ENCODE measurements around the gene ZNF628. TPM values are rescaled to one million over a fixed set of nuclear protein-coding genes. Genes with fewer than 3 reads are reported as not detected.
A peak's percentile ranks its signal among the peaks of the same experiment; 100 is the strongest.

The ZNF628 gene
- total and polyA plus RNA-seq, 7 experiments from 2014 or later = 0.07 to 27.2 (median 6.7) TPM

GRCh38 chr19:55436847-55437246 lies 39.6 kb upstream of the ZNF628 start:
- peaks cover 0 to 19% (median 0%) of the 10 kb centered on the region in 5 donors for H3K36me3 Mint-ChIP-seq
- Histone ChIP-seq H3K4me1 (ENCODE audit: control insufficient read depth in 2 of 2, insufficient read depth in 2 of 2, low read length in 2 of 2) (peaks cover 7 to 18% of the 10 kb centered on the region in 2 donors), H3K36me3 (ENCODE audit: control insufficient read depth in 2 of 3, insufficient read depth in 3 of 3, low read length in 3 of 3) (no peaks in the 10 kb centered on the region), H3K4me3 (ENCODE audit: low read length) (no peak overlapping the region), H3K27me3 (ENCODE audit: control insufficient read depth in 2 of 2, insufficient read depth in 2 of 2, low read length in 2 of 2) (peaks cover 8 to 34% of the 10 kb centered on the region in 2 donors), H3K27ac (ENCODE audit: low read depth, low read length) (no peak overlapping the region), H3K9me3 (ENCODE audit: control insufficient read depth in 2 of 3, low read length in 3 of 3) (no peaks in the 10 kb centered on the region)
- DNase-seq = no peak
- peak overlapping the region in 2 of 9 donors; percentile 5 to 23 for H3K27ac Mint-ChIP-seq
- no peak for ATAC-seq
- H3K4me3 Mint-ChIP-seq = no peak overlapping the region
- CTCF ChIA-PET = interaction anchor here (0.6 kb wide), 1 partner anchor 25 kb away, joined by 3 read pairs; no protein-coding TSS in a partner anchor
- peaks cover 46 to 56% (median 48%) of the 10 kb centered on the region in 5 donors for H3K27me3 Mint-ChIP-seq
- peaks cover 0 to 8% (median 1%) of the 10 kb centered on the region in 11 donors for H3K9me3 Mint-ChIP-seq
- peaks cover 9 to 21% (median 19%) of the 10 kb centered on the region in 7 donors for H3K4me1 Mint-ChIP-seq
- POLR2A ChIA-PET = no interaction called here
- intact Hi-C loops (cut with micrococcal nuclease) = no loop called here

DNA sequence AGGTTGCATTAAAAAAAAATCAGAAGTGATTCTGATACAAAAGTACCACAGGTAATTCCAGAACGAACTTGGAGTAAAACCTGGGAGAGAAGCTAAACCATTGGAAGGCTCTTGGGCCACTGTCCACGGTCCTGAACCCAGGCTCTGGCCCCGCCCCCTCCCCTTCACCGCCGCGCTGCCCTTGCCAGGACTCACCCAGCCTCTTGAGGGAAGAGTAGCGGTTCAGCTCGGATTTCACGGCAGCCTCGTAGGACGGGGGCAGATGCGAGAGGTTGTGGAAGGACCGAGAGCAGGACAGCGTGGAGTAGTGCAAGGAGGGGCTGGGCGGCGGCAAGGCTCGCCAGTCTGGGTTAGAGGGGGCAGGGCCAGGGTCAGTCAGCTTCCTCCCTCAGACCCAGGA lies 39.0 kb upstream of the ZNF628 start:
- Mint-ChIP-seq H3K4me1 (peaks cover 9 to 22% (median 19%) of the 10 kb centered on the region in 7 donors), H3K9me3 (peaks cover 0 to 8% (median 0%) of the 10 kb centered on the region in 11 donors), H3K27me3 (peaks cover 43 to 51% (median 45%) of the 10 kb centered on the region in 5 donors), H3K4me3 (no peak overlapping the region), H3K36me3 (peaks cover 0 to 19% (median 0%) of the 10 kb centered on the region in 5 donors), H3K27ac (no peak overlapping the region)
- CTCF ChIA-PET = interaction anchor here (0.6 kb wide), 1 partner anchor 24 kb away, joined by 3 read pairs; no protein-coding TSS in a partner anchor
- Histone ChIP-seq H3K4me3 (ENCODE audit: low read length) (no peak overlapping the region), H3K9me3 (ENCODE audit: control insufficient read depth in 2 of 3, low read length in 3 of 3) (no peaks in the 10 kb centered on the region), H3K27ac (ENCODE audit: low read depth, low read length) (no peak overlapping the region), H3K4me1 (ENCODE audit: control insufficient read depth in 2 of 2, insufficient read depth in 2 of 2, low read length in 2 of 2) (peaks cover 7 to 23% of the 10 kb centered on the region in 2 donors), H3K27me3 (ENCODE audit: control insufficient read depth in 2 of 2, insufficient read depth in 2 of 2, low read length in 2 of 2) (peaks cover 8 to 34% of the 10 kb centered on the region in 2 donors), H3K36me3 (ENCODE audit: control insufficient read depth in 2 of 3, insufficient read depth in 3 of 3, low read length in 3 of 3) (no peaks in the 10 kb centered on the region)
- POLR2A ChIA-PET = no interaction called here
- intact Hi-C loops (cut with micrococcal nuclease) = no loop called here
- ATAC-seq (peak; percentile 47), DNase-seq (peak in 1 of 9 donors; percentile 48)

GRCh38 chr19:55439052-55439451 lies 37.4 kb upstream of the ZNF628 start:
- Histone ChIP-seq H3K4me1 (ENCODE audit: control insufficient read depth in 2 of 2, insufficient read depth in 2 of 2, low read length in 2 of 2) (peaks cover 7 to 23% of the 10 kb centered on the region in 2 donors), H3K4me3 (ENCODE audit: low read length) (no peak overlapping the region), H3K27me3 (ENCODE audit: control insufficient read depth in 2 of 2, insufficient read depth in 2 of 2, low read length in 2 of 2) (peaks cover 8 to 32% of the 10 kb centered on the region in 2 donors), H3K27ac (ENCODE audit: low read depth, low read length) (no peak overlapping the region), H3K9me3 (ENCODE audit: control insufficient read depth in 2 of 3, low read length in 3 of 3) (no peaks in the 10 kb centered on the region), H3K36me3 (ENCODE audit: control insufficient read depth in 2 of 3, insufficient read depth in 3 of 3, low read length in 3 of 3) (no peaks in the 10 kb centered on the region)
- intact Hi-C loops (cut with micrococcal nuclease) = no loop called here
- Mint-ChIP-seq H3K4me3 (peak overlapping the region in 1 of 10 donors; percentile 44), H3K36me3 (peaks cover 0 to 19% (median 0%) of the 10 kb centered on the region in 5 donors), H3K4me1 (peaks cover 11 to 34% (median 27%) of the 10 kb centered on the region in 7 donors), H3K27me3 (peaks cover 47 to 60% (median 55%) of the 10 kb centered on the region in 5 donors), H3K27ac (no peak overlapping the region), H3K9me3 (peaks cover 0 to 8% (median 0%) of the 10 kb centered on the region in 11 donors)
- ATAC-seq (no peak), DNase-seq (no peak)
- ChIA-PET CTCF (interaction anchor here (0.7 kb wide), 1 partner anchor 19 kb away, joined by 3 read pairs; no protein-coding TSS in a partner anchor), POLR2A (interaction anchor here (1.1 kb wide), 1 partner anchor 14 kb away, joined by 3 read pairs; no protein-coding TSS in a partner anchor)

GRCh38 chr19:55440411-55441105 lies 35.9 kb upstream of the ZNF628 start:
- Mint-ChIP-seq H3K27me3 (peaks cover 57 to 75% (median 67%) of the 10 kb centered on the region in 5 donors), H3K4me1 (peaks cover 11 to 35% (median 30%) of the 10 kb centered on the region in 7 donors), H3K4me3 (peak overlapping the region; percentile 18 to 83 (median 58)), H3K9me3 (peaks cover 0 to 8% (median 1%) of the 10 kb centered on the region in 11 donors), H3K36me3 (peaks cover 0 to 19% (median 0%) of the 10 kb centered on the region in 5 donors), H3K27ac (peak overlapping the region in 2 of 9 donors; percentile 30 to 65)
- ChIA-PET CTCF (no interaction called here), POLR2A (interaction anchor here (1.1 kb wide), 1 partner anchor 11 kb away, joined by 3 read pairs; no protein-coding TSS in a partner anchor)
- H3K36me3 ChIP-seq (ENCODE audit: control insufficient read depth in 2 of 3, insufficient read depth in 3 of 3, low read length in 3 of 3) = no peaks in the 10 kb centered on the region
- DNase-seq (no peak), ATAC-seq (no peak)
- H3K27me3 ChIP-seq (ENCODE audit: control insufficient read depth in 2 of 2, insufficient read depth in 2 of 2, low read length in 2 of 2) = peaks cover 15 to 33% of the 10 kb centered on the region in 2 donors
- H3K4me3 ChIP-seq (ENCODE audit: low read length) = no peak overlapping the region
- peaks cover 7 to 23% of the 10 kb centered on the region in 2 donors for H3K4me1 ChIP-seq (ENCODE audit: control insufficient read depth in 2 of 2, insufficient read depth in 2 of 2, low read length in 2 of 2)
- H3K27ac ChIP-seq (ENCODE audit: low read depth, low read length) = no peak overlapping the region
- H3K9me3 ChIP-seq (ENCODE audit: control insufficient read depth in 2 of 3, low read length in 3 of 3) = no peaks in the 10 kb centered on the region
- intact Hi-C loops (cut with micrococcal nuclease) = loop anchor here in 1 of 2 donors (10.0 kb wide), 1 partner anchor 276 kb away; the partner anchor contains the start of gene DNAAF3

GRCh38 chr19:55441319-55441691 lies 35.1 kb upstream of the ZNF628 start:
- Histone ChIP-seq H3K4me3 (ENCODE audit: low read length) (no peak overlapping the region), H3K9me3 (ENCODE audit: control insufficient read depth in 2 of 3, low read length in 3 of 3) (no peaks in the 10 kb centered on the region), H3K27ac (ENCODE audit: low read depth, low read length) (no peak overlapping the region), H3K4me1 (ENCODE audit: control insufficient read depth in 2 of 2, insufficient read depth in 2 of 2, low read length in 2 of 2) (peaks cover 7 to 23% of the 10 kb centered on the region in 2 donors), H3K36me3 (ENCODE audit: control insufficient read depth in 2 of 3, insufficient read depth in 3 of 3, low read length in 3 of 3) (no peaks in the 10 kb centered on the region), H3K27me3 (ENCODE audit: control insufficient read depth in 2 of 2, insufficient read depth in 2 of 2, low read length in 2 of 2) (peaks cover 15 to 33% of the 10 kb centered on the region in 2 donors)
- Mint-ChIP-seq H3K9me3 (peaks cover 0 to 8% (median 1%) of the 10 kb centered on the region in 11 donors), H3K27ac (peak overlapping the region in 2 of 9 donors; percentile 30 to 65), H3K27me3 (peaks cover 62 to 79% (median 72%) of the 10 kb centered on the region in 5 donors), H3K4me1 (peaks cover 11 to 35% (median 30%) of the 10 kb centered on the region in 7 donors), H3K4me3 (peak overlapping the region; percentile 7 to 83 (median 60)), H3K36me3 (peaks cover 0 to 19% (median 0%) of the 10 kb centered on the region in 5 donors)
- no peak for DNase-seq
- ChIA-PET POLR2A (interaction anchor here (1.1 to 1.2 kb wide), 2 partner anchors 10 to 57 kb away, joined by 3 read pairs; partner anchors contain the start of gene TMEM238), CTCF (no interaction called here)
- intact Hi-C loops (cut with micrococcal nuclease) = loop anchor here in 1 of 2 donors (10.0 kb wide), 1 partner anchor 277 kb away; the partner anchor contains the start of gene DNAAF3
- ATAC-seq = no peak

DNA sequence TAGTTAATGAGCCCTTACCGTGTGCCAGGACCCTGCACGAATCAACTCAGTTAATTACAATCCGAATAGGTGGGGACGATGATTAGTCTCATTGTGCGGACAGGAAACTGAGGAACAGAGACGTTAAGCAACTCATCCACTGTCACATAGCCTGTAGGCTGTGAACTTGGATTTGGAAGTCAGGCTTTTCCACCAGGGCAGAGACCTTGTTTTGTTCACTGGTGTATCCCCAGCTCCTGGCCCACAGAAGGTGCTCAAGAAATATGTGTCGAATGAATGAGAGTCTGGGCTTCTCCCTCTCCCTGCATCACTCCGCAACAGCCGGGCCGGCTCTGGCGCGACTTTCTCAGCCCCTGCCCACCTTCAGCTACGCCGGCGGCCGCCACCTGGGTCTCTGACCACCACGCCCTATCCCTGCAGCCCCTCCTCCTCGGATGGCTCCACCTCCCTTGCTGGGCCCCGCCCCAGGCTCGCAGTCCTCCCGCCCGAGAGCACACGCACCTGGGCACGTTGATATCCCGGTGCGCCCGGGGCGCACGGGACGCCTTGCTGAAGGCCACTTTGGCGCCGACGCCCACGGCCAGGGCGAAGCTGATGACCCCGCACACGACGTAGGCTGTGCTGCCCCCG lies 34.6 kb upstream of the ZNF628 start:
- peak overlapping the region; percentile 7 to 83 (median 60) for H3K4me3 Mint-ChIP-seq
- intact Hi-C loops (cut with micrococcal nuclease) = loop anchor here in 1 of 2 donors (10.0 kb wide), 1 partner anchor 277 kb away; the partner anchor contains the start of gene DNAAF3
- H3K27ac Mint-ChIP-seq = no peak overlapping the region
- peaks cover 11 to 35% (median 27%) of the 10 kb centered on the region in 7 donors for H3K4me1 Mint-ChIP-seq
- no peaks in the 10 kb centered on the region for H3K9me3 ChIP-seq (ENCODE audit: control insufficient read depth in 2 of 3, low read length in 3 of 3)
- H3K36me3 ChIP-seq (ENCODE audit: control insufficient read depth in 2 of 3, insufficient read depth in 3 of 3, low read length in 3 of 3) = no peaks in the 10 kb centered on the region
- DNase-seq = no peak
- H3K4me1 ChIP-seq (ENCODE audit: control insufficient read depth in 2 of 2, insufficient read depth in 2 of 2, low read length in 2 of 2) = peaks cover 7 to 23% of the 10 kb centered on the region in 2 donors
- H3K4me3 ChIP-seq (ENCODE audit: low read length) = no peak overlapping the region
- peaks cover 0 to 19% (median 0%) of the 10 kb centered on the region in 5 donors for H3K36me3 Mint-ChIP-seq
- no peak for ATAC-seq
- H3K27ac ChIP-seq (ENCODE audit: low read depth, low read length) = no peak overlapping the region
- peaks cover 0 to 8% (median 1%) of the 10 kb centered on the region in 11 donors for H3K9me3 Mint-ChIP-seq
- POLR2A ChIA-PET = interaction anchor here (1.1 to 1.2 kb wide), 2 partner anchors 10 to 58 kb away, joined by 3 read pairs; partner anchors contain the start of gene TMEM238
- H3K27me3 Mint-ChIP-seq = peaks cover 58 to 75% (median 68%) of the 10 kb centered on the region in 5 donors
- peaks cover 15 to 33% of the 10 kb centered on the region in 2 donors for H3K27me3 ChIP-seq (ENCODE audit: control insufficient read depth in 2 of 2, insufficient read depth in 2 of 2, low read length in 2 of 2)
- CTCF ChIA-PET = no interaction called here

Measured in naive thymus-derived CD4-positive, alpha-beta T cell (primary cell).